SK-N-SH treated with all-trans-retinoic acid at 6 μM for 48 hours (cell line): ENCODE data around the gene ADGRV1.

Experiments used
- ARNTL ChIP-seq: fragments of 450-650 bp; formaldehyde crosslinking; IDR thresholded peaks from 2 replicates; pipeline ENCODE4 v1.5.0; 2020; ENCODE audit warnings: low read depth, mild to moderate bottlenecking, moderate library complexity, borderline replicate concordance
- BACH2 ChIP-seq: fragments of 250-450 bp; sonication (Bioruptor Pico); IDR thresholded peaks from 2 replicates; pipeline ENCODE4 v1.9.0; 2021; ENCODE audit warnings: mild to moderate bottlenecking, borderline replicate concordance
- CREB5 ChIP-seq: fragments of 250-450 bp; sonication (Bioruptor Pico); IDR thresholded peaks from 2 replicates; pipeline ENCODE4 v1.5.1; 2020; ENCODE audit warnings: low read depth, mild to moderate bottlenecking, moderate library complexity
- CSRNP3 ChIP-seq: fragments of 250-450 bp; sonication (Bioruptor Pico); IDR thresholded peaks from 2 replicates; pipeline ENCODE4 v1.5.1; 2021; ENCODE audit warnings: mild to moderate bottlenecking, moderate library complexity
- ISL1 ChIP-seq: fragments of 250-450 bp; sonication (Bioruptor Pico); IDR thresholded peaks from 2 replicates; pipeline ENCODE4 v2.1.2; 2022; ENCODE audit warnings: mild to moderate bottlenecking, moderate library complexity
- OSR1 ChIP-seq: fragments of 250-450 bp; sonication (Bioruptor Pico); IDR thresholded peaks from 2 replicates; pipeline ENCODE4 v1.8.0; 2022; ENCODE audit warnings: moderate library complexity, mild to moderate bottlenecking, inconsistent platforms
- PPARA ChIP-seq: fragments of 250-450 bp; sonication (Bioruptor Pico); IDR thresholded peaks from 2 replicates; pipeline ENCODE4 v1.5.0; 2020; ENCODE audit warnings: mild to moderate bottlenecking, borderline replicate concordance
- RARB ChIP-seq: fragments of 250-450 bp; sonication (Bioruptor Pico); IDR thresholded peaks from 2 replicates; pipeline ENCODE4 v1.8.0; 2021; ENCODE audit warnings: mild to moderate bottlenecking, moderate library complexity
- TCF4 ChIP-seq: fragments of 250-450 bp; sonication (Bioruptor Pico); IDR thresholded peaks from 2 replicates; pipeline ENCODE4 v1.8.0; 2021; ENCODE audit warnings: mild to moderate bottlenecking, moderate library complexity, borderline replicate concordance
- ZFP3 ChIP-seq: fragments of 250-450 bp; sonication (Bioruptor Pico); IDR thresholded peaks from 2 replicates; pipeline ENCODE4 v1.5.0; 2020; ENCODE audit warnings: mild to moderate bottlenecking, moderate library complexity
- ZNF8 ChIP-seq: fragments of 450-650 bp; formaldehyde crosslinking; IDR thresholded peaks from 2 replicates; pipeline ENCODE4 v1.5.0; 2020; ENCODE audit warnings: mild to moderate bottlenecking, moderate library complexity
- TF ChIP-seq, protein P1 (sequence below): fragments of 250-450 bp; sonication (Bioruptor Pico); IDR thresholded peaks from 2 replicates; pipeline ENCODE4 v1.8.0; 2020; ENCODE audit warnings: mild to moderate bottlenecking, moderate library complexity, borderline replicate concordance

- no peak for TF ChIP-seq OSR1 (CRISPR knock-in tag)
- no peak for TF ChIP-seq TCF4
- TF ChIP-seq CSRNP3 (CRISPR knock-in tag): no peak
- TF ChIP-seq, protein P1, sequence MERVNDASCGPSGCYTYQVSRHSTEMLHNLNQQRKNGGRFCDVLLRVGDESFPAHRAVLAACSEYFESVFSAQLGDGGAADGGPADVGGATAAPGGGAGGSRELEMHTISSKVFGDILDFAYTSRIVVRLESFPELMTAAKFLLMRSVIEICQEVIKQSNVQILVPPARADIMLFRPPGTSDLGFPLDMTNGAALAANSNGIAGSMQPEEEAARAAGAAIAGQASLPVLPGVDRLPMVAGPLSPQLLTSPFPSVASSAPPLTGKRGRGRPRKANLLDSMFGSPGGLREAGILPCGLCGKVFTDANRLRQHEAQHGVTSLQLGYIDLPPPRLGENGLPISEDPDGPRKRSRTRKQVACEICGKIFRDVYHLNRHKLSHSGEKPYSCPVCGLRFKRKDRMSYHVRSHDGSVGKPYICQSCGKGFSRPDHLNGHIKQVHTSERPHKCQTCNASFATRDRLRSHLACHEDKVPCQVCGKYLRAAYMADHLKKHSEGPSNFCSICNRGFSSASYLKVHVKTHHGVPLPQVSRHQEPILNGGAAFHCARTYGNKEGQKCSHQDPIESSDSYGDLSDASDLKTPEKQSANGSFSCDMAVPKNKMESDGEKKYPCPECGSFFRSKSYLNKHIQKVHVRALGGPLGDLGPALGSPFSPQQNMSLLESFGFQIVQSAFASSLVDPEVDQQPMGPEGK (CRISPR knock-in tag): no peak
- no peak for TF ChIP-seq ZFP3 (CRISPR knock-in tag)
- no peak for TF ChIP-seq PPARA
- no peak for TF ChIP-seq ARNTL (CRISPR knock-in tag)
- TF ChIP-seq ZNF8: no peak
- TF ChIP-seq ISL1 (CRISPR knock-in tag): no peak
- no peak for TF ChIP-seq BACH2 (CRISPR knock-in tag)
- no peak for TF ChIP-seq CREB5 (CRISPR knock-in tag)
- no peak for TF ChIP-seq RARB
These were observed 610.3 kb downstream of the ADGRV1 start for GRCh38 chr5:91168859-91169258.
